Activated naive CD4-positive, alpha-beta T cell (primary cell): Measurements from ENCODE around the gene LEFTY1.
A peak's percentile ranks its signal among the peaks of the same experiment; 100 is the strongest.

Experiments
- DNase-seq, 4 experiments: peaks; one replicate each; lab custom pipeline; 2025; lab: John Stamatoyannopoulos, UW

The LEFTY1 gene

GRCh38 chr1:225873281-225873850 is 15.6 kb downstream of the LEFTY1 start:
- no peak for DNase-seq

GRCh38 chr1:225872075-225872430 is 16.9 kb downstream of the LEFTY1 start:
- no peak for DNase-seq

GRCh38 chr1:225871359-225872074 is 17.4 kb downstream of the LEFTY1 start:
- DNase-seq, result no peak

GRCh38 chr1:225870911-225871310 is 18.0 kb downstream of the LEFTY1 start:
- DNase-seq, result no peak

- no peak for DNase-seq
These were observed 20.2 kb downstream of the LEFTY1 start for GRCh38 chr1:225868631-225869330.

GRCh38 chr1:225866981-225867380 is 22.0 kb downstream of the LEFTY1 start:
- DNase-seq, result no peak

GRCh38 chr1:225866061-225866837 is 22.7 kb downstream of the LEFTY1 start:
- peak in 3 of 4 experiments; percentile 13 to 55 (median 41) for DNase-seq

GRCh38 chr1:225865514-225865913 is 23.4 kb downstream of the LEFTY1 start:
- no peak for DNase-seq

GRCh38 chr1:225863167-225863566 is 25.8 kb downstream of the LEFTY1 start:
- no peak for DNase-seq

- no peak for DNase-seq
These were observed 26.4 kb downstream of the LEFTY1 start for GRCh38 chr1:225862581-225862950.

- DNase-seq, result no peak
These were observed 26.9 kb downstream of the LEFTY1 start for GRCh38 chr1:225861834-225862580.

- DNase-seq, result no peak
These were observed 28.0 kb downstream of the LEFTY1 start for GRCh38 chr1:225860876-225861441.

GRCh38 chr1:225860107-225860506 is 28.8 kb downstream of the LEFTY1 start:
- DNase-seq, result no peak

GRCh38 chr1:225859151-225859550 is 29.8 kb downstream of the LEFTY1 start:
- no peak for DNase-seq

- no peak for DNase-seq
These were observed 31.7 kb downstream of the LEFTY1 start for GRCh38 chr1:225857256-225857655.

GRCh38 chr1:225855503-225856300 is 33.2 kb downstream of the LEFTY1 start:
- DNase-seq, result no peak

GRCh38 chr1:225853441-225853840 is 35.5 kb downstream of the LEFTY1 start:
- no peak for DNase-seq

GRCh38 chr1:225852413-225853124 is 36.4 kb downstream of the LEFTY1 start:
- DNase-seq, result no peak

- no peak for DNase-seq
These were observed 37.1 kb downstream of the LEFTY1 start for GRCh38 chr1:225851805-225852204.

- DNase-seq, result no peak
These were observed 38.6 kb downstream of the LEFTY1 start for GRCh38 chr1:225850370-225850769.
